GM10266 (cell line): Measurements from ENCODE around the gene PDP2.
A peak's percentile ranks its signal among the peaks of the same experiment; 100 is the strongest.
"Not testable (repeated sequence)": the region's sequence is repeated elsewhere in the genome, so short reads cannot be mapped to it uniquely, and the experiment has no call there.

Experiments
- DNase-seq: peaks from one replicate; pipeline ENCODE4 v3.0.0; 2012; ENCODE audit errors: extremely low spot score
- CTCF ChIP-seq: IDR thresholded peaks from 2 replicates; pipeline ENCODE4 v1.5.1; 2012; ENCODE audit warnings: mild to moderate bottlenecking, low read depth; ENCODE audit not compliant: control insufficient read depth, insufficient read depth; ENCODE audit errors: missing control alignments

The PDP2 gene

DNA sequence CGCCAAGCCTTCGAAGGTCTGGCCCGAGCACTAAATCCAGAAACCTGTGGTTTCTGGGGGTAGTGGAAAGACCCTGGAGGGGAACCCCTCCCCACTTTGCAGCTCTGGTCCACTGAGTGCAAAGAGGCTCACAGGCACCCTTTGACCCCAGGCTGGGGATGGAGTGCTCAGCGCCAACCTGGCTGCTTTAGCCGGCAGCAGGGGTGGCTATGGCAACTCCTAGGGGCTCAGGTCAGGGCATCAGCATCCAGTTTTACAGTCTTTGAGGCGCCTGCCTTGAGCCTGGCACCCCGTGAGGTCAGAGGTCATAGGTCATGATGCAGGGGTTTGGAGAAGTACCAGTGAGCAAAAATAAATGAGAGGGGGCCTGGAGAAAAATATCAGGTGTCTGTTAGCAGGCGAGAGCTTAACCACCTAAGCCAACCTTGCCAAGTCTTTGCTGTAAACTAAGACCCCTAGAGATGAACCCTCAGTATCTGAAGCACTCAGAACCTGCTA, 18.2 kb upstream of the PDP2 start:
- TF ChIP-seq CTCF = no peak
- no peak for DNase-seq

DNA sequence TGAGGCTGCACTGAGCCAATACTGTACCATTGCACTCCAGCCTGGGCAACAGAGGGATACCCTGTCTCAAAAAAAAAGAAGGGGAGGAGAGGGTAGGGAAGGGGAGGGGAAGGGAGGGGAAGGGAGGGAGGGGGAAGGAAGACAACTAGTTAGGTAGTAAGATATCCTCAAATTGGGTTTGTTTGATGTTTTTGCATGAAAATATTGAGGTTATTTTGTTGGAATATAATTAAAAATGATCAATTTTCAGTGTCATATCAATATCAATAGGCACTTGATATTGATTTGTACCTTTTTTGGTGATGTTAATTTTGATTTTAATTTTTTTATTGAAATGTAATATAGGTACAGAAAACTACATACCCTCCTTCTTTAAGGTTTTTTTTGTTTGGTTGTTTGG, 16.6 kb upstream of the PDP2 start:
- TF ChIP-seq CTCF = no peak
- DNase-seq = no peak

DNA sequence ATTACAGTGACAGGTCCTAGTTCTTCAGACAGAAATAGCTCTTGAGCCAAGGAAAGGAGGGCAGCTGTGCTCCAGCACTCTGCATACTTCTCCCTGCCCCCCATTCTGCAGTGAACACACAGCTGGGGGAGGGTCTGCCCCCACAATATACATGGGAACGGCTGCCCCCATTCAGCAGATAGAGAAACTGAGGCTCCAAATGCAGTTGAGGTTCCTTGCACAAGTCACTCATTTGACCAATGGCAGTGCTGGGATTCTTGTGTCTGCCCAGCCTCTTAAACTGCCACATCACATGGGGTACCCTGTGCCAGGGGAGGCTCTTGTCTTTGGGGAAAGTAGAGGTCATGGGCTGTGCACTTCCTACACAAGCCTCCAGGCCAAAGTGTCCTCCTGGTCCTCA, 10.9 kb upstream of the PDP2 start:
- no peak for DNase-seq
- no peak for TF ChIP-seq CTCF

GRCh38 chr16:66871363-66871762, 9.0 kb upstream of the PDP2 start:
- not testable (repeated sequence) for DNase-seq

DNA sequence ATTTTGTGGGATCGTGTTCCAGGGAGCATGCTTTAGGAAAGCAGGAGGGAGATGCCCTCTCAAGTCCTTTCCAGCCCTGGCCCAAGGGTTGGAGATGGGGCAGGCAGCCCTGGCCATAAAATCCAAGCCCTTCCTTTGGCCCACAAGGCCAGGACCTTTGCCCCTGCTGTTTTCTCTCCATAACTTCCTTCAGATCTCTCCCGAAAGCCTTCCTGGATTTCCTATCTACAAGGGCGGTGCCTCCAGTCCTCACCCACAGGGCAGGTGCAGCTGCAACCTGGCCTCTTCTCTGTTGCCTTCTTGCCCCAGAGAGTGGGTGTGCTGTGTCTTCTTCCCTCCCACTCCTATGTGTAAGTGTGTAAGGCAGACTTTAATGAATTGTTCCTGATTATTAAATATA, 8.5 kb upstream of the PDP2 start:
- DNase-seq = no peak
- no peak for TF ChIP-seq CTCF

- DNase-seq = no peak
- TF ChIP-seq CTCF = no peak
Measured at GRCh38 chr16:66872559-66872942, 7.8 kb upstream of the PDP2 start.

DNA sequence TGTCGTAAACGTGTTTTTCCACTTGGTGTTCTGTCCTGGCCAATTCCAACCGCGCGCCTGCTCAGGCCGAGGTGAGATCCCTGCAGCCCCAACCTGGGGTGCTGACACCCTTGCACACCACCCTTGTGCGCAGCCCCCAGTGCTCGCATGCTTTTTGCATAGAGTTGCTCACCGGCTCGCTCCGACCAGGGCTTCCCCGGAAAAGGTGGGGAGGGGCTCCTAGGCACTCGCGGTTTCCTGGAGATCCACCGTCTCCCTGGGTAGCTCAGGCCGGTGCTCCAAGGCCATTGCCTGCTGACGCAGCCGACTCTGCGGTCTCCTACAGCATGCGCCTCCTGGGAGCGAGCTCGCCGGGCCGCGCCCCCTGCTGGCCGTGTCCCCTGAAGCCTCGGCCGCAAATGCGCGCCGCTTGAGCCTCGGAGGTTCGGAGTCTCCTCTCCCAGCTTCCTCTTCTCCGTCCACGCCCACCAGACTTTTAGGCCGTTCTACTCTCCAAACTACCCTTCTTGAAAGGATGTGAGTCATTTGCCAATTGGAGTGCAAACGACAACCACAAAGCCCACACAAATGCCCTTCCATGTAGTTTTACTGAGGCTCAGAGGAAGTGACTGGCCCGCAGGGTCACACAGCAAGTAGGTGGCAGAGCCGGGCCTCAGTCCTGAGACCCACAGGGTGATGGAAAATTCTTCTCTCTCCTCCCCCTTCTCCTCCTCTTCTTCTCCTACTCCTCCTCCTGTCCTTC, 7.2 kb upstream of the PDP2 start:
- peak; percentile 79 for DNase-seq

More for the DNA sequence above, 7.2 kb upstream of the PDP2 start:
- peak; percentile 95 for TF ChIP-seq CTCF
